ENCODE data around the gene MOB1A. TPM values are rescaled to one million over a fixed set of nuclear protein-coding genes. Genes with fewer than 3 reads are reported as not detected.

The MOB1A gene
- total and polyA plus RNA-seq, 2 of the 8 experiments (the other 6 are each of a cell fraction or from before 2014, with no cell fraction given) = 21.6 to 91.7 TPM

- TF ChIP-seq POLR2AphosphoS5 (IDR thresholded peaks at IDR 0.05; ENCODE audit: low read depth, low read length) (peak; percentile 85), CHD2 (IDR thresholded peaks at IDR 0.05; ENCODE audit: low read length) (peak; percentile 95), POLR2A (IDR thresholded peaks at IDR 0.05; ENCODE audit: control extremely low read depth in 1 of 2, low read depth in 2 of 2, low read length in 2 of 2) (peak; percentile 92 to 95), SIN3A (conservative IDR thresholded peaks at IDR 0.05 in 1 of 2, IDR thresholded peaks at IDR 0.05 in 1 of 2; ENCODE audit: low read depth in 1 of 2, low read length in 2 of 2) (peak; percentile 2 to 25; a peak in 1 of 4 replicates), NRF1 (IDR thresholded peaks at IDR 0.05; ENCODE audit: low read depth, low read length) (0 out of 2 replicates have a peak, but pooled peaks have one; percentile 13), GTF2F1 (IDR thresholded peaks at IDR 0.05; ENCODE audit: borderline replicate concordance, low read depth, low read length) (peak; percentile 74; the same call in 1 of the 2 replicates), CEBPB (IDR thresholded peaks at IDR 0.05; ENCODE audit: low read depth, low read length) (no peak), SIRT6 (IDR thresholded peaks at IDR 0.05; ENCODE audit: low read length) (no peak), ATF2 (IDR thresholded peaks at IDR 0.05; ENCODE audit: low read length) (no peak), ASH2L (IDR thresholded peaks at IDR 0.05; ENCODE audit: low read length) (peak; percentile 75), BRCA1 (IDR thresholded peaks at IDR 0.05; ENCODE audit: low read depth, low read length) (peak; percentile 83), E2F6 (IDR thresholded peaks at IDR 0.05) (peak; percentile 37; the same call in 1 of the 2 replicates)
Measured at GRCh38 chr2:74178211-74179062, at the start of gene MOB1A (continued).

Data from H1 (cell line).